Measurements from ENCODE around the gene TAF13. TPM values are rescaled to one million over a fixed set of nuclear protein-coding genes. Genes with fewer than 3 reads are reported as not detected.
A peak's percentile ranks its signal among the peaks of the same experiment; 100 is the strongest.

The TAF13 gene
- total and polyA plus RNA-seq, 9 of the 15 experiments (the other 6 are each of a cell fraction or from before 2014, with no cell fraction given): 14.9 to 77.2 (median 38.7) TPM

DNA sequence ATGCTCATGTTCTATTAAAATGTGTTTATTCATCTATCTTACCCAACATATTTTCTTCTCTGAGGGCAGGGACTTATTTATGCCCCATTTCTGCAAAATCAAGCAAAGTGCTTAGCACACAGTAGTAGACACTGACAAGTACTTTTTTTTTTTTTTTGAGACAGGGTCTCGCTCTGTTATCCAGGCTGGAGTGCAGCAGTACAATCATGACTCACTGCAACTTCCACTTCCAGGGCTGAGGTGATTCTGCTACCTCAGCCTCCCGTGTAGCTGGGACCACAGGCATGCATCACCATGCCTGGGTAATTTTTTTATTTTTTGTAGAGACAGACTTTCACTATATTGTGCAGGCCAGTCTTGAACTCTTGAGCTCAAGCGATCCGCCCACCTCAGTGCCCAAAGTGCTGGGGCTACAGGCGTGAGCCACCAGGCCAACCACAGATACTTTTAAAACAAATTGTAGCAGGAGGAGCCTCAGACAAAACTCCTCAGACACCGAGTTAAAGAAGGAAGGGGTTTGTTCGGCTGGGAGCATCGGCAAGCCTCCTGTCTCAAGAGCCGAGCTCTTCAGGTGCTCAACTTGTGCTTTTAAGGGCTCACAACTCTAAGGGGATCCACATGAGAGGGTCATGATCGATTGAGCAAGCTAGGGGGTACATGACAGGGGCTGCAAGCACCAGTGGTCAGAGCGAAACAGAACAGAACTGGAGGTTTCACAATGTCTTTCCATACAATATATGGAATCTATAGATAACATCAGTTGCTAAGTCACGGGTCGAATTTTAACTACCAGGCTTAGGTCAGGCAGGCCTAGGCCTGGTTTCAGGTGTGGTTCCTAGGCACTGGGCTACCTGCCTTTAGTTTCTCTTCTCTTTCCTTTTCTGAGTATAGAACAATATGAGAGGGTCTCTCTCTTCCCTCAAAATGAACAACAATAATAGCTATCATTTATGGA is 9.0 kb upstream of the TAF13 start (continued):
- TF ChIP-seq ZNF75A (CRISPR knock-in tag; IDR thresholded peaks at IDR 0.05): no peak
- no peak for TF ChIP-seq CREM (IDR thresholded peaks at IDR 0.05; ENCODE audit: low read depth)
- TF ChIP-seq FOXP1 (CRISPR knock-in tag; IDR thresholded peaks at IDR 0.05): no peak
- TF ChIP-seq, protein P1, sequence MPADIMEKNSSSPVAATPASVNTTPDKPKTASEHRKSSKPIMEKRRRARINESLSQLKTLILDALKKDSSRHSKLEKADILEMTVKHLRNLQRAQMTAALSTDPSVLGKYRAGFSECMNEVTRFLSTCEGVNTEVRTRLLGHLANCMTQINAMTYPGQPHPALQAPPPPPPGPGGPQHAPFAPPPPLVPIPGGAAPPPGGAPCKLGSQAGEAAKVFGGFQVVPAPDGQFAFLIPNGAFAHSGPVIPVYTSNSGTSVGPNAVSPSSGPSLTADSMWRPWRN (IDR thresholded peaks at IDR 0.05; ENCODE audit: low read depth): no peak
- TF ChIP-seq ZNF639 (CRISPR knock-in tag; conservative IDR thresholded peaks at IDR 0.05 in 1 of 2, IDR thresholded peaks at IDR 0.05 in 1 of 2): no peak
- no peak for TF ChIP-seq RFX1 (IDR thresholded peaks at IDR 0.05)
- no peak for TF ChIP-seq ZNF41 (CRISPR knock-in tag; conservative IDR thresholded peaks at IDR 0.05)
- no peak for TF ChIP-seq HOMEZ (CRISPR knock-in tag; IDR thresholded peaks at IDR 0.05)
- no peak for TF ChIP-seq SMARCC2 (IDR thresholded peaks at IDR 0.05; ENCODE audit: low read depth)
- TF ChIP-seq MYC (IDR thresholded peaks at IDR 0.05; ENCODE audit: low read depth, low read length): no peak
- no peak for TF ChIP-seq MYC (CRISPR knock-in tag; IDR thresholded peaks at IDR 0.05; ENCODE audit: borderline replicate concordance, low read depth)
- no peak for TF ChIP-seq ZNF444 (CRISPR knock-in tag; IDR thresholded peaks at IDR 0.05)
- no peak for TF ChIP-seq ETV1 (tag; conservative IDR thresholded peaks at IDR 0.05; ENCODE audit: low read depth)
- no peak for TF ChIP-seq RAD21 (CRISPR knock-in tag; conservative IDR thresholded peaks at IDR 0.05 in 1 of 2, IDR thresholded peaks at IDR 0.05 in 1 of 2)
- TF ChIP-seq MAFG (tag; conservative IDR thresholded peaks at IDR 0.05): peak; percentile 43; the same call in 1 of the 2 replicates
- TF ChIP-seq NCOR1 (IDR thresholded peaks at IDR 0.05): no peak
- peak; percentile 37; the same call in 1 of the 2 replicates for TF ChIP-seq ZNF316 (IDR thresholded peaks at IDR 0.05)
- TF ChIP-seq HEY1 (CRISPR knock-in tag; IDR thresholded peaks at IDR 0.05; ENCODE audit: borderline replicate concordance): no peak
- no peak for TF ChIP-seq BCOR (IDR thresholded peaks at IDR 0.05)
- no peak for TF ChIP-seq STAT5A (IDR thresholded peaks at IDR 0.05; ENCODE audit: borderline replicate concordance, low read length)
- no peak for TF ChIP-seq FOXJ2 (tag; IDR thresholded peaks at IDR 0.05)
- no peak for TF ChIP-seq ZNF146 (CRISPR knock-in tag; IDR thresholded peaks at IDR 0.05; ENCODE audit: unreplicated experiment)
- no peak for TF ChIP-seq SIN3B (IDR thresholded peaks at IDR 0.05; ENCODE audit: low read depth)
- TF ChIP-seq ERF (CRISPR knock-in tag; IDR thresholded peaks at IDR 0.05): no peak
- no peak for TF ChIP-seq PCBP2 (IDR thresholded peaks at IDR 0.05; ENCODE audit: low read depth, low read length, poor library complexity, severe bottlenecking)
